HEK293 (cell line): ENCODE data around the gene INF2.

ENCODE experiments used
- CTCF ChIP-seq: fragments of 450-650 bp; formaldehyde crosslinking; IDR thresholded peaks from 2 replicates; pipeline ENCODE4 v1.5.1; 2016; ENCODE audit warnings: missing biosample characterization, missing genetic modification characterization
- KLF17 ChIP-seq: fragments of 450-650 bp; formaldehyde crosslinking; IDR thresholded peaks from 2 replicates; pipeline ENCODE4 v1.5.1; 2016; ENCODE audit warnings: missing biosample characterization, missing genetic modification characterization
- SETDB1 ChIP-seq: IDR thresholded peaks from one replicate; pipeline ENCODE4 v1.6.1; 2017; ENCODE audit warnings: mild to moderate bottlenecking, low read length, moderate library complexity, mixed read lengths; ENCODE audit not compliant: insufficient read length

- TF ChIP-seq SETDB1 (no peak), KLF17 (no peak), CTCF (tag by site-specific recombination) (no peak)
Measured at GRCh38 chr14:104771374-104771773, 82.0 kb downstream of the INF2 start.
